ENCODE results near the gene PORCN. TPM values are rescaled to one million over a fixed set of nuclear protein-coding genes. Genes with fewer than 3 reads are reported as not detected.

The PORCN gene
- total and polyA plus RNA-seq, 9 of the 15 experiments (the other 6 are each of a cell fraction or from before 2014, with no cell fraction given): 0.34 to 5.1 (median 2.8) TPM

DNA sequence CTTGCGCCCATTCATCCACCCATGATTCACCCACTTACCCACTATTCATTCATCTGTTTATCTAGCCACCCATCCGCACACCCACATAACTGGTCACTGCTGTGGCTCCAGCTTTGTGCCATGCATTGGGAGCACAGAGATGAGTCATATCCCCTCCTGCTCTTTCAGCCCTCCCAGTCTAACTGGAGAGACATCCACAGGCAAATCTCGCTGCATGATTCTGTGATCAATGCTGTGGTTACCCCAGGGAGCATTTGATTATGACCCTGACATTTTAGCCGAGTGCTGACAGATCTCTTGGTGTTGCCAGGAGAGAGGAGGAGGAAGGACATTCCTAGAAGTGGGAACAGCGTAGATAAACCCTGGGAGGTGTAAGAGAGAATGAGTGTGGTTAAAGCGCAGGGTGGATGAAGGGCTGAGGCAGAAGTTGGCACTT lies 10.4 kb upstream of the PORCN start:
- intact Hi-C loops (cut with micrococcal nuclease) (loop anchor here (10.0 kb wide), 1 partner anchor 664 kb away; the partner anchor contains the start of gene ZNF81), in situ Hi-C loops (cut with MboI) (loop anchor here (25.0 kb wide), 1 partner anchor 636 kb away; no protein-coding TSS in a partner anchor)
- H3K27ac ChIP-seq (ENCODE audit: extremely low read depth, low read depth, low read length): no peak overlapping the region
- no peak overlapping the region for H3K4me3 ChIP-seq
- no TSS peak for BruUV-seq (replicated peaks)
- 9% methylated on average over 6 of the region's 6 CpGs for WGBS (ENCODE audit: insufficient coverage, low coverage, missing lambda C conversion rate)
- no peaks in the 10 kb centered on the region for H4K20me1 ChIP-seq (replicated peaks; ENCODE audit: control insufficient read depth, insufficient read depth, low read length)
- no peaks in the 10 kb centered on the region for H3K79me2 ChIP-seq (ENCODE audit: control insufficient read depth, insufficient read depth, low read length)
- no peaks in the 10 kb centered on the region for H3K36me3 ChIP-seq (ENCODE audit: control insufficient read depth, insufficient read depth, low read length)
- H3K4me2 ChIP-seq (ENCODE audit: insufficient read depth, low read length): no peak overlapping the region
- H3K9ac ChIP-seq (ENCODE audit: insufficient read depth in 1 of 2, low read depth in 2 of 2, low read length in 2 of 2): peak overlapping the region in 1 of 2 experiments; percentile 26; a peak in 1 of 4 replicates
- TF ChIP-seq CBFA2T3 (IDR thresholded peaks at IDR 0.05): peak; percentile 59; the same call in 1 of the 2 replicates
- no peak for TF ChIP-seq HSF4 (CRISPR knock-in tag; IDR thresholded peaks at IDR 0.05; ENCODE audit: borderline replicate concordance)
- TF ChIP-seq HDAC6 (IDR thresholded peaks at IDR 0.05; ENCODE audit: low read depth, low read length): no peak
- TF ChIP-seq, protein P1, sequence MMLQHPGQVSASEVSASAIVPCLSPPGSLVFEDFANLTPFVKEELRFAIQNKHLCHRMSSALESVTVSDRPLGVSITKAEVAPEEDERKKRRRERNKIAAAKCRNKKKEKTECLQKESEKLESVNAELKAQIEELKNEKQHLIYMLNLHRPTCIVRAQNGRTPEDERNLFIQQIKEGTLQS (IDR thresholded peaks at IDR 0.05): peak; percentile 72
- TF ChIP-seq, protein P1 (CRISPR knock-in tag; conservative IDR thresholded peaks at IDR 0.05): no peak
- peak; percentile 68 for TF ChIP-seq JUND (IDR thresholded peaks at IDR 0.05; ENCODE audit: borderline replicate concordance, low read depth, low read length)
- TF ChIP-seq JUND (tag; IDR thresholded peaks at IDR 0.05; ENCODE audit: borderline replicate concordance, low read depth, low read length): no peak
- 0 out of 4 replicates have a peak, but pooled peaks of 1 of the 2 experiments have one; percentile 22 for TF ChIP-seq HDAC1 (IDR thresholded peaks at IDR 0.05)
- TF ChIP-seq MYNN (IDR thresholded peaks at IDR 0.05): no peak
- no peak for TF ChIP-seq MYNN (CRISPR knock-in tag; IDR thresholded peaks at IDR 0.05)
- TF ChIP-seq DPF2 (IDR thresholded peaks at IDR 0.05): peak; percentile 34; the same call in 1 of the 2 replicates
- TF ChIP-seq FOSL1 (tag; conservative IDR thresholded peaks at IDR 0.05): peak; percentile 59
- peak; percentile 50; the same call in 1 of the 2 replicates for TF ChIP-seq SMARCA4 (IDR thresholded peaks at IDR 0.05)
- 0 out of 2 replicates have a peak, but pooled peaks have one; percentile 13 for TF ChIP-seq JUN (IDR thresholded peaks at IDR 0.05; ENCODE audit: borderline replicate concordance, low read depth, low read length)
- TF ChIP-seq JUN (CRISPR knock-in tag; IDR thresholded peaks at IDR 0.05; ENCODE audit: borderline replicate concordance): no peak
- no peak for TF ChIP-seq ZKSCAN8 (CRISPR knock-in tag; IDR thresholded peaks at IDR 0.05)
- no peak for TF ChIP-seq RFX5 (IDR thresholded peaks at IDR 0.05; ENCODE audit: low read depth, low read length)
- TF ChIP-seq NR0B1 (IDR thresholded peaks at IDR 0.05; ENCODE audit: partially characterized antibody): no peak
- no peak for TF ChIP-seq THRB (CRISPR knock-in tag; conservative IDR thresholded peaks at IDR 0.05)
- TF ChIP-seq FOXK1 (CRISPR knock-in tag; IDR thresholded peaks at IDR 0.05; ENCODE audit: borderline replicate concordance): no peak
- peak; percentile 62 for TF ChIP-seq EGR1 (conservative IDR thresholded peaks at IDR 0.05)
- TF ChIP-seq ARID1B (IDR thresholded peaks at IDR 0.05): peak; percentile 47
- TF ChIP-seq SMARCE1 (IDR thresholded peaks at IDR 0.05): peak; percentile 49; the same call in 1 of the 2 replicates
- ATAC-seq: no peak
- H3K9me3 ChIP-seq (replicated peaks; ENCODE audit: control insufficient read depth, insufficient read depth, low read depth, low read length): no peaks in the 10 kb centered on the region
- no peak for FAIRE-seq
- no peaks in the 10 kb centered on the region for H3K9me1 ChIP-seq (ENCODE audit: control insufficient read depth, insufficient read depth, low read length)
- peak in 1 of 4 experiments; percentile 38 for DNase-seq (ENCODE audit: extremely low read depth in 1 of 4, low spot score in 3 of 4)
- CTCF ChIA-PET (ENCODE audit: low intra/inter-chr PET ratio): no interaction called here
- no peak overlapping the region for H2AFZ ChIP-seq (ENCODE audit: low read depth, low read length)
- peaks cover 6 to 8% of the 10 kb centered on the region in 2 experiments; a peak in 4 of 5 replicates for H3K4me1 ChIP-seq (replicated peaks in 1 of 2; ENCODE audit: control insufficient read depth in 2 of 2, insufficient read depth in 2 of 2, low read length in 2 of 2)
- POLR2A ChIA-PET: interaction anchor here (1.0 kb wide), 1 partner anchor 11 kb away, joined by 4 read pairs; no protein-coding TSS in a partner anchor
- no peaks in the 10 kb centered on the region for H3K27me3 ChIP-seq (ENCODE audit: control insufficient read depth in 2 of 2, insufficient read depth in 2 of 2, low read length in 2 of 2)
